B cell (primary cell): Measurements from ENCODE around the gene LMF2. TPM values are rescaled to one million over a fixed set of nuclear protein-coding genes. Genes with fewer than 3 reads are reported as not detected.

Experiments used
- ATAC-seq: fragments of 200-7000 bp; cut with Tn5 transposase; one replicate; pipeline ENCODE4 v1.10.0; 2021; ENCODE audit warnings: low read depth, mild to moderate bottlenecking, moderate number of reproducible peaks, moderate library complexity
- CTCF ChIA-PET: fragments of 350-600 bp; sonication (Branson Sonifier 250); formaldehyde crosslinking; loops from one replicate; lab custom pipeline; 2021; ENCODE audit warnings: antibody characterized with exemption, inconsistent platforms; lab: Charles Lee
- POLR2A ChIA-PET: fragments of 350-600 bp; sonication (Branson Sonifier 250); formaldehyde crosslinking; loops from one replicate; lab custom pipeline; 2021; ENCODE audit warnings: antibody characterized with exemption; lab: Charles Lee
- DNase-seq: peaks from one replicate; pipeline ENCODE4 v3.0.0; 2013
- H2AFZ ChIP-seq: 2 replicates; pipeline ENCODE4 v1.6.1; 2012; ENCODE audit warnings: mild to moderate bottlenecking, low read depth, low read length; ENCODE audit not compliant: insufficient read depth, poor library complexity, severe bottlenecking
- H3K27ac ChIP-seq, 2 donors: 1 replicate in 1 of 2; 2 replicates in 1 of 2; pipeline ENCODE4 v1.5.1; 2012 to 2013; ENCODE audit warnings: low read length in 2 of 2, mild to moderate bottlenecking in 2 of 2, moderate library complexity in 1 of 2
- H3K27me3 ChIP-seq, 4 experiments: fragments of 200-600 bp in 1 of 4; sonication (generic) in 1 of 4; replicated peaks in 1 of 4; 1 replicate in 2 of 4; 2 replicates in 2 of 4; pipeline versions ENCODE4 v1.6.1 to v1.7.0; 2013 to 2016; ENCODE audit warnings: low read length in 3 of 4, mild to moderate bottlenecking in 2 of 4, mixed read lengths in 1 of 4, moderate library complexity in 1 of 4; ENCODE audit not compliant: insufficient read depth in 4 of 4, control insufficient read depth in 3 of 4; ENCODE audit errors: control extremely low read depth in 1 of 4
- H3K36me3 ChIP-seq, 2 experiments: replicated peaks in 1 of 2; 1 replicate in 1 of 2; 2 replicates in 1 of 2; pipeline versions ENCODE4 v1.6.1 to v1.7.1; 2013; ENCODE audit warnings: low read length in 1 of 2; ENCODE audit not compliant: insufficient read depth in 2 of 2, control insufficient read depth in 1 of 2; ENCODE audit errors: control extremely low read depth in 1 of 2, extremely low read depth in 1 of 2
- H3K4me1 ChIP-seq, 2 donors: fragments of 200-600 bp in 1 of 2; sonication (generic) in 1 of 2; 1 replicate in 1 of 2; 2 replicates in 1 of 2; pipeline versions ENCODE4 v1.5.1 to v1.6.1; 2013 to 2017; ENCODE audit warnings: low read length in 2 of 2; ENCODE audit not compliant: control insufficient read depth in 2 of 2, insufficient read depth in 2 of 2
- H3K4me2 ChIP-seq: replicated peaks from 2 replicates; pipeline ENCODE3; 2012; ENCODE audit warnings: mild to moderate bottlenecking, low read depth, low read length; ENCODE audit not compliant: poor library complexity, severe bottlenecking
- H3K4me3 ChIP-seq, 5 experiments: fragments of 200-600 bp in 1 of 5; sonication (generic) in 1 of 5; 1 replicate in 3 of 5; 2 replicates in 2 of 5; pipeline versions ENCODE4 v1.5.1 to v1.7.0; 2011 to 2016; ENCODE audit warnings: low read length in 4 of 5, mild to moderate bottlenecking in 4 of 5, low read depth in 2 of 5, control low read depth in 1 of 5, moderate library complexity in 1 of 5; ENCODE audit not compliant: insufficient read depth in 1 of 5; ENCODE audit errors: control extremely low read depth in 1 of 5, extremely low read depth in 1 of 5
- H3K79me2 ChIP-seq: fragments of 200-600 bp; sonication (generic); one replicate; pipeline ENCODE4 v1.6.0; 2016; ENCODE audit warnings: low read length; ENCODE audit not compliant: control insufficient read depth, insufficient read depth
- H3K9ac ChIP-seq: fragments of 200-600 bp; sonication (generic); 2 replicates; pipeline ENCODE4 v1.6.1; 2017; ENCODE audit warnings: mild to moderate bottlenecking, low read length, moderate library complexity
- H3K9me3 ChIP-seq, 3 donors: one replicate each; pipeline versions ENCODE4 v1.6.1 to v1.7.1; 2013; ENCODE audit warnings: low read length in 2 of 3; ENCODE audit not compliant: control insufficient read depth in 2 of 3, insufficient read depth in 1 of 3; ENCODE audit errors: control extremely low read depth in 1 of 3
- H4K20me1 ChIP-seq: 2 replicates; pipeline ENCODE4 v1.6.0; 2012; ENCODE audit warnings: mild to moderate bottlenecking, low read length; ENCODE audit not compliant: insufficient read depth, control insufficient read depth, poor library complexity, severe bottlenecking
- H3K27ac Mint-ChIP-seq: one replicate; pipeline ENCODE4 v1.8.0; 2021; ENCODE audit warnings: mixed read lengths
- H3K27me3 Mint-ChIP-seq: one replicate; pipeline ENCODE4 v1.8.0; 2021; ENCODE audit warnings: mixed read lengths
- H3K4me1 Mint-ChIP-seq: one replicate; pipeline ENCODE4 v1.8.0; 2021; ENCODE audit warnings: mixed read lengths
- H3K4me3 Mint-ChIP-seq: one replicate; pipeline ENCODE4 v1.8.0; 2021; ENCODE audit warnings: mixed read lengths
- H3K9me3 Mint-ChIP-seq: one replicate; pipeline ENCODE4 v1.8.0; 2022; ENCODE audit warnings: mixed read lengths; ENCODE audit not compliant: insufficient read depth
- EZH2 ChIP-seq: IDR thresholded peaks from 2 replicates; pipeline ENCODE4 v1.6.1; 2012; ENCODE audit warnings: borderline replicate concordance, low read depth, mild to moderate bottlenecking, moderate library complexity, low read length; ENCODE audit not compliant: insufficient read depth, poor library complexity, severe bottlenecking
- whole genome bisulfite sequencing: methylation state at CpG from one replicate; pipeline ENCODE4 v1.1.5; 2013; ENCODE audit warnings: missing lambda C conversion rate; ENCODE audit not compliant: insufficient coverage; 5-methylcytosine and 5-hydroxymethylcytosine counted together
- intact Hi-C: fragments of 100-400 bp; cut with micrococcal nuclease; formaldehyde crosslinking; loops from one replicate; pipeline ENCODE4 v1.10.0; 2022
- polyA plus RNA-seq: library from polyadenylated mRNA; depleted of rRNA; stranded (reverse); fragments of >200 nt; gene quantifications from 2 replicates; pipeline ENCODE4 v1.2.3, GENCODE V29; 2012
- total RNA-seq, 2 donors: library from RNA; stranded (reverse); fragments of 120-200 nt in 1 of 2; gene quantifications; 1 replicate in 1 of 2; 2 replicates in 1 of 2; pipeline versions ENCODE4 v1.2.3 to v1.2.4, GENCODE V29; 2013 to 2022
- TF ChIP-seq, protein P1 (sequence below): fragments of 200-600 bp; IDR thresholded peaks from one replicate; pipeline ENCODE4 v1.8.0; 2022; ENCODE audit warnings: antibody characterized with exemption, mild to moderate bottlenecking

LMF2 gene
- total and polyA plus RNA-seq, 2 donors (not counting 1 experiment from before 2014, with no cell fraction given) = 128 to 316 TPM

DNA sequence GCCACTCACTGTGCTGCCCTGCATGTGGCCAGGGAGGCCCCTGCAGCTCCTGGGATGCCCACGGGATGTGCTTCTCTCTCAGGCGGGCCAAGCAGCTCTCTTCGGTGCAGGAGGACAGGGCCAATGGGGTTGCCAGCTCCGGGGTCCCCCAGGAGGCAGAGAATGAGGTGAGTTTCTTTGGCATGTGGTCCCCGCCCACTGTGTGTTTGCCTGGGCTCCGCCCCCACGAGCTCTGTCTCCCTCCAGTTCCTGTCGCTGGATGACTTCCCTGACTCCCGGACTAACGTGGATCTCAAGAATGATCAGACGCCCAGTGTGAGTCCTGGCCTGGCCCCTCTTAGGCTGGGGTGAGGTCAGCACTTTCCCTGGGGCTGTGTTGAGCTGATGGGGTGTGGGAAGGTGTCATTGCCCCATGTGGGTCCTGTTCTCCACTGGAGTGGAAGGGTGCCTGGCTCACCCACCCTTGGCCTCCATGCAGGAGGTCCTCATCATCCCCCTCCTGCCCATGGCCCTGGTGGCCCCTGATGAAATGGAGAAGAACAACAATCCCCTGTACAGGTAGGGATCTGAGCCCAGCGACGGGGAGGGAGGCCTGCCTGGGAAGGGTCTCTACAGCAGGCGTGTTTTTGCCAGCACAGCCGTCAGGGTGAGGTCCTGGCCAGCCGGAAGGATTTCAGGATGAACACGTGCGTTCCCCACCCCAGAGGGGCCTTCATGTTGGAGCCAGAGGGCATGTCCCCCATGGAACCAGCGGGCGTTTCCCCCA lies 10.2 kb upstream of the LMF2 start:
- no peaks in the 10 kb centered on the region for H3K9me3 ChIP-seq
- Mint-ChIP-seq H3K27ac (no peak overlapping the region), H3K27me3 (no peaks in the 10 kb centered on the region), H3K9me3 (no peaks in the 10 kb centered on the region), H3K4me1 (peaks cover 2% of the 10 kb centered on the region), H3K4me3 (no peak overlapping the region)
- no peak overlapping the region for H3K9ac ChIP-seq
- DNase-seq = no peak
- H3K79me2 ChIP-seq = peaks cover 83% of the 10 kb centered on the region
- H4K20me1 ChIP-seq = peaks cover 50% of the 10 kb centered on the region
- CTCF ChIA-PET = interaction anchor here (1.1 kb wide), 1 partner anchor 20 kb away, joined by 3 read pairs; no protein-coding TSS in a partner anchor
- H3K36me3 ChIP-seq = peaks cover 0 to 55% of the 10 kb centered on the region in 2 experiments
- intact Hi-C loops = no loop called here
- H2AFZ ChIP-seq = no peak overlapping the region
- no peaks in the 10 kb centered on the region for H3K4me1 ChIP-seq
- no peak for ATAC-seq
- TF ChIP-seq EZH2 = no peak
- TF ChIP-seq, protein P1, sequence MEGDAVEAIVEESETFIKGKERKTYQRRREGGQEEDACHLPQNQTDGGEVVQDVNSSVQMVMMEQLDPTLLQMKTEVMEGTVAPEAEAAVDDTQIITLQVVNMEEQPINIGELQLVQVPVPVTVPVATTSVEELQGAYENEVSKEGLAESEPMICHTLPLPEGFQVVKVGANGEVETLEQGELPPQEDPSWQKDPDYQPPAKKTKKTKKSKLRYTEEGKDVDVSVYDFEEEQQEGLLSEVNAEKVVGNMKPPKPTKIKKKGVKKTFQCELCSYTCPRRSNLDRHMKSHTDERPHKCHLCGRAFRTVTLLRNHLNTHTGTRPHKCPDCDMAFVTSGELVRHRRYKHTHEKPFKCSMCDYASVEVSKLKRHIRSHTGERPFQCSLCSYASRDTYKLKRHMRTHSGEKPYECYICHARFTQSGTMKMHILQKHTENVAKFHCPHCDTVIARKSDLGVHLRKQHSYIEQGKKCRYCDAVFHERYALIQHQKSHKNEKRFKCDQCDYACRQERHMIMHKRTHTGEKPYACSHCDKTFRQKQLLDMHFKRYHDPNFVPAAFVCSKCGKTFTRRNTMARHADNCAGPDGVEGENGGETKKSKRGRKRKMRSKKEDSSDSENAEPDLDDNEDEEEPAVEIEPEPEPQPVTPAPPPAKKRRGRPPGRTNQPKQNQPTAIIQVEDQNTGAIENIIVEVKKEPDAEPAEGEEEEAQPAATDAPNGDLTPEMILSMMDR = no peak
- H3K27me3 ChIP-seq = no peaks in the 10 kb centered on the region
- 98% methylated on average over 19 of the region's 20 CpGs for WGBS
- no peak overlapping the region for H3K27ac ChIP-seq
- POLR2A ChIA-PET = interaction anchor here (1.9 kb wide), 1 partner anchor 10 kb away, joined by 4 read pairs; the partner anchor contains the start of genes LMF2 and NCAPH2
- no peak overlapping the region for H3K4me2 ChIP-seq
- no peak overlapping the region for H3K4me3 ChIP-seq

DNA sequence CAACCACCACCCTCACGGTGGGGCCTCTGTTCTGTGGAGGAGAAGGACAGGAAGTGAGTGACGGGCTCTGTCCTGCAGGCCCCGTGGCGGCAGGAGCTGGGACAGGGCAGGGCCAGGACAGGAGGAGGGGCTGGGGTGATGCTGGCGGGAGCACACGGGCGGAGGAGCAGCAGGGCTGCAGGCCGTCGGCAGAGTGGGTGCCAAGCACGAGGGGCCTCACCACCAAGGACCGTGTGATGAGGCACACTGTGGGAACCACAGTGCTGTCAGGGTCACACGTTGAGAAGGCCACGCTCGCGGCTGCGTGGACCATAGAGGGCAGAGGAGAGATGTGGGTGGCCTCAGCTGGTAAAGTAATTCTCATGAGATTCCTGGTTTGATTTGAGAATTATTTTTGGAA lies 9.4 kb upstream of the LMF2 start:
- Histone ChIP-seq H3K4me3 (no peak overlapping the region), H4K20me1 (peaks cover 55% of the 10 kb centered on the region), H3K27ac (no peak overlapping the region), H3K36me3 (peaks cover 0 to 51% of the 10 kb centered on the region in 2 experiments), H3K4me2 (no peak overlapping the region), H3K9ac (no peak overlapping the region), H3K79me2 (peaks cover 84% of the 10 kb centered on the region), H3K27me3 (no peaks in the 10 kb centered on the region), H2AFZ (no peak overlapping the region), H3K4me1 (no peaks in the 10 kb centered on the region), H3K9me3 (no peaks in the 10 kb centered on the region)
- TF ChIP-seq, protein P1 = no peak
- no peak for TF ChIP-seq EZH2
- POLR2A ChIA-PET = no interaction called here
- Mint-ChIP-seq H3K27ac (no peak overlapping the region), H3K9me3 (no peaks in the 10 kb centered on the region), H3K27me3 (no peaks in the 10 kb centered on the region), H3K4me3 (no peak overlapping the region), H3K4me1 (peaks cover 3% of the 10 kb centered on the region)
- ATAC-seq (no peak), DNase-seq (no peak)
- intact Hi-C loops = no loop called here
- WGBS = 96% methylated on average over 15 of the region's 16 CpGs
- CTCF ChIA-PET = no interaction called here
